SK-N-DZ (cell line): ENCODE measurements around the gene MRPS35. TPM values are rescaled to one million over a fixed set of nuclear protein-coding genes. Genes with fewer than 3 reads are reported as not detected.

Experiments used
- DNase-seq: peaks from one replicate; pipeline ENCODE4 v3.0.0-alpha.2; 2015; ENCODE audit warnings: low spot score
- polyA plus RNA-seq, 2 experiments: library from polyadenylated mRNA; depleted of rRNA; stranded (reverse); fragments of >200 nt; gene quantifications; 2 replicates each; pipeline ENCODE4 v1.2.3, GENCODE V29; 2014

Gene MRPS35
- 128 and 131 TPM in 2 replicates for polyA plus RNA-seq (2014; cell fraction: cytosol; rRNA removed)
- polyA plus RNA-seq (2014; cell fraction: nucleus; rRNA removed): 61.6 and 78.8 TPM in 2 replicates

GRCh38 chr12:27710592-27711316, at the start of gene MRPS35:
MRPS35 (plus strand) TSS chr12:27710832; CDS start chr12:27710844, 12 bp downstream.
- peak; percentile 90 for DNase-seq

DNA sequence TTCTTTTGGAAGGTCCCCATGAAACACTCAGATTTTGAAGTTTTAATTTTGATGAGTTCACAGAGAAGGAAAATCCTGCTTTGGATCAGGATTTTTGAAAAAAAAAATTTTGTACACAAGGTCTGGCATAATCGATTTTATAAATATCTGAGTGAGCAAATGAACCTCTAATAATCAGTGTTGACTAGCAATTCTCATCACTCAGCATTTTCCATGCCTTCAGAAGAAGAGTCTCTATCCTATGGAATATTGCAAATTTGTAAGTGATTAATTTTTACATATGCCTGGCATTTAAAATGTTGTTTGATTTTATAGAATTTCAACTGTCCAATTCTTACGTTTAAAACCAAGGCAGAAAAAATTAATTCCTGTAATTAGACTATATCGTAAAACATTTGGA, 44.9 kb upstream of the MRPS35 start:
- DNase-seq: no peak

DNA sequence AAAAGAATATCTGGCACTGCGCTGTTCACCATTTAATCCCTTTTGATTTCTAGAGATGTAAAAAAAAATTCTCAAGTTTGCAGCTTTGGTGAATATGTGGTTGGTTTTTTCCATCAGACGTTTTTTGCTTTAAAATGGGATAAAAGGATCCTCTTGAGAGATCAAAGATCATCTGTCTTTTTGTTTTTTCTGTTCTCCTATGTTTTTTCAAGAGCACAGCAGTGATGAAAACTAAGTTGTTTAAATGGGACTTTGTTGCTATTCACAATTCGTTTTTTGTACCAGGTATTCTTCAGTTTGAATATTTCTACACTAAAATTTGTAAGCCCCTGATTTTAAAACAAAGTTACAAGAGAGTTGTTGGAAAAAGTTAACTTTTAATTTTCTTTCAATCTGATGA, 44.1 kb upstream of the MRPS35 start:
- DNase-seq: no peak

DNA sequence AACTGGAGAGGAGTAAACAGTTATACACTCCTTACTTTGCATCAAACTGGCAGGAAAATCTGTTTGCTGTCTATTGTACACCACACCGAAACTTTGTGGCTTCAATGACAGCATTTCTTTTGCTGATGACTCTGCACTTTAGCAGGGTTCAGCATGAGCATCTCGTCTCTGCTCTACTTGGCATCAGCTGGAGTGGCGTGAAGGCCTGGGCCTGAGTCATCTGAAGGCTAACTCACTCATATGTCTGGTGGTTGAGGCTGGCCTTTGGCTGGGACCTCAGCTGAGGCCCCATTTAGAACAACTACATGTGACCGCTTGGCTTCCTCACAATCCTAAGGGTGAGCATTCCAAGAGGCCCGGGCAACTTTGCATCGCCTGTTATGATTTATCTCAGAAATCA, 43.1 kb upstream of the MRPS35 start:
- no peak for DNase-seq

DNA sequence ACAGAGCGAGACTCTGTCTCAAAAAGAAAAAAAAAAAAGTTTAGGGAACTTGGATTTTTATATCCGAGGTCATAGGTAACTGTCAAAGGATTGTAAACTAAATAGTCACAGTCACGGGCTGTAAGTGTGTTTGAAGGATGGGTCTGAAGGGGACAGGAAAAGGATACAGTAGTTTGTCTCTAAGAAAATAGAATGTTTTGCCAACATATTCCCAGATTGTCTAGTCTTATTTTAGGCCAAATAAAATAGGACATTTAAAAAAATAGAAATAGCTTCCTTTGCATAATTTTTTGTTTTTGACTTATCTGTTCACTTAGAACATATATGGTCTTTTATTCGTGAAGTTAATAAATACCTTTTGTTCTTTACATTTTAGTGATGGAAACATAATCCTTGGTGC, 38.6 kb upstream of the MRPS35 start:
- DNase-seq: no peak

DNA sequence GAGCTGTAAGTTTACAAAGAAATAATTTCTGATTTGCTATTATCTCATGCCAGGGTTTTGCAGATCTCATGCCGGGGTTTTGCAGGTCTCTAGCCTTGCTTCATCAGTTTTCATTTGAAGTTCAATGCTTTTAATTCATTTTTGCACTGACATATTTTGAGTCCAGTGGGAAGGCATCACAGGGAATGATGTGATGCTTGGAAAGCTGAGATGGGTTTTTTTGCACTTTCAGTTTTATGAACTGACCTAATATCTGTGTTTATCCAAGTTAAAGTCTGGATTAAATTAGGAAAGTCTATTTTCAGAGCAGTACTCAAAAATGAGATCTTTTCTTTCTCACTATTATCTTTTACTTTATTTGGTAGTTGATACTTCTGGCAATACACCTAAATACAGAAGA, 38.0 kb upstream of the MRPS35 start:
- no peak for DNase-seq

GRCh38 chr12:27673101-27673718, 37.4 kb upstream of the MRPS35 start:
- no peak for DNase-seq

- peak; percentile 27 for DNase-seq
Measured at GRCh38 chr12:27674989-27675388, 35.6 kb upstream of the MRPS35 start.

DNA sequence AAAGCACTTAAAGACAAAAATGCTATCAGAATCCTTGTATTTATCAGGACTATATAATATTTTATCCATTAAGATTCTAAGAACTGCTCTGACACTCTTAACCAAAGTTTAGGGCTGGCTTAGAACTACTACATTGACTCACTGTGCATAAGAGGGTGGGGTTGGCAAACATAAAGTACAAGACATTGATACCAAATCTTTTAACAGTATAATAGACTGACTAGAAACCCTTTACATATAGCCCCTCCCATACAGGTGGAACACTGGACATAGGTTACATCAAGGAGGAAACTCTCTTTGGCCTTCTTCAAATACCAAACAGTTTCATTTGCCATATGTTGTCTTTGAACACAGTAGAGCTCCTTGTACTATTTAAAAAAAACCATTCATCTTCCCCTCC, 30.0 kb upstream of the MRPS35 start:
- no peak for DNase-seq

DNA sequence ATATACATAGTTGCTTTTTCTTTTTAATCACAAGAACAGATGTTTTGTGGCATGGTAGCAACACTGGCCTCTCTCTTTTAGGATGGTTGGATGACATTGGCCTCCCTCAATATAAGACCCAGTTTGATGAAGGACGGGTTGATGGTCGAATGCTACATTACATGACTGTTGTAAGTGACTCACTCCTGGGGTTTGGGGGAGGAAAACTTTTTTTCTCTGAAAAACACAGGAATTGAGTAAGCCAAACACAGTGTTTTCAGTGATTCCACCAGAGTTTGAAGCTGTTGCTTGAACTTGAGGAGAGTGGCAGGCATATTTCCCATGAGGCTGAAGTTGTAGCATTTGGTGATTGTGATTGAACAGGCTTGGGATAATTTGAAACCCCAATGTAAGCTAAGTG, 28.1 kb upstream of the MRPS35 start:
- no peak for DNase-seq

DNA sequence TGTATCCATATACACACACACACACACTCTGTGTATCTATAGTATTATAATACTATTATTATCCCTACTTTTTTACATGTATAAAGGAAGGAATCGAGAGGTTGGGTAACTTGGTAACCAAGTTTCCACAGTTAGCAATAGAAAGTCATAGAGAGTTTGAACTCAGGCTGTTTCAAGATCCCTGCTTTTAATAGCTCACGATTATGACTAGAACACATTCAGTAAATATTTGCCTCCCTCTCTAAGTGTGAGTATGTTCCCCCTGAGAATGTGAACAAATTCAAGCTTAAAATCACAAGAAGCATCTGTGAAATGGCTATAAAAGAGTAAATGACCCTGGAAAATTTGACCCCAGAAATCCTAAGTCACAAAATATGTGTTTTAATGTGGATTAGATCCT, 25.4 kb upstream of the MRPS35 start:
- DNase-seq: no peak

GRCh38 chr12:27686147-27686546, 24.5 kb upstream of the MRPS35 start:
- DNase-seq: no peak

GRCh38 chr12:27688671-27689070, 22.0 kb upstream of the MRPS35 start:
- DNase-seq: no peak

GRCh38 chr12:27689558-27690180, 21.0 kb upstream of the MRPS35 start:
- no peak for DNase-seq

DNA sequence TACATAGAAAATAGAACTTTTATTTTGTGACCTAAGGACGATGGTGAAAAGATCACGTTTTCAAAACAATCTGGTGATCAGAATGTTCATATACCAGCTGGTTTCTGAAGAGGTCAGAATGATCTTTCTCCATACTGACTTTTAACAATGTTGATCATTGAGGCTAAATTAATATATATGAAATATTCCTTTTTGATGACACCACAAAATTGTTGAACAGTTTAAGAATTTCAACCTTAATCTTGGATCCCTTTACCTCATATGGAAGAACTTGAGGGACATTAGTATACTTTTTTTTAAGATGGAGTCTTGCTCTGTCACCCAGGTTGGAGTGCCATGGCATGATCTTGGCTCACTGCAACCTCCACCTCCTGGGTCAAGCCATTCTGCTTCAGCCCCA, 17.2 kb upstream of the MRPS35 start:
- no peak for DNase-seq

DNA sequence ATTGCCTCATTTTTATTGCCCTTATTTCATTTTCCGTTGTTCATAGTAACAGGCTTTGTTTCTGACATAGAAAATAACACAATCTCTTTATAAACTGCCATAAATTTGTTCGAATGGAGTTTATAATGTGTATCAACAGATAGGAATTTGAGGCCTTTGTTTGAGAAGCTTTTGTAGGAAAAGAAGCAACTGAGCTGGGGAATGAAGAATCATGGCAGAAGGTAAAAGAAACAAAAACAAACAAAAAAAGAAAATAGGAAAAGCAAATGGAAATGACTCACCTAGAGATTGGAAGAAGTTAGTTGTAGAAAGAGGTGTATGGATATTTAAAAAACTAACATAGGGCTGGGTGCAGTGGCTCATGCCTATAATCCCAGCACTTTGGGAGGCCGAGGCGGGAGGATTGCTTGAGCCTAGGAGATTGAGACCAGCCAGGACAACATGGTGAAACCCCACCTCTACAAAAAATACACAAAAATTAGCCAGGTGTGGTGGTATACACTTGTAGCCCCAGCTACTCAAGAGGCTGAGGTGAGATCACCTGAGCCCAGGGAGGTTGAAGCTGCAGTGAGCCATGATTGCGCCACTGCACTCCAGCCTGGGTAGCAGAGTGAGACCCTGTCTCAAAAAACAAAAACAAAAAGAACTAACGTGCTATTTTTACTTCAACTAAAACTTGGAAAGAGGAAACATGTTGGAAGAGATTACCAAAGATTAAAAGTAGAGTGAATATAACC, 14.9 kb upstream of the MRPS35 start:
- no peak for DNase-seq

GRCh38 chr12:27696293-27696652, 14.4 kb upstream of the MRPS35 start, which contains the start of gene REP15:
REP15 (plus strand) TSS chr12:27696447; CDS start chr12:27696563, 116 bp downstream.
- DNase-seq: no peak

DNA sequence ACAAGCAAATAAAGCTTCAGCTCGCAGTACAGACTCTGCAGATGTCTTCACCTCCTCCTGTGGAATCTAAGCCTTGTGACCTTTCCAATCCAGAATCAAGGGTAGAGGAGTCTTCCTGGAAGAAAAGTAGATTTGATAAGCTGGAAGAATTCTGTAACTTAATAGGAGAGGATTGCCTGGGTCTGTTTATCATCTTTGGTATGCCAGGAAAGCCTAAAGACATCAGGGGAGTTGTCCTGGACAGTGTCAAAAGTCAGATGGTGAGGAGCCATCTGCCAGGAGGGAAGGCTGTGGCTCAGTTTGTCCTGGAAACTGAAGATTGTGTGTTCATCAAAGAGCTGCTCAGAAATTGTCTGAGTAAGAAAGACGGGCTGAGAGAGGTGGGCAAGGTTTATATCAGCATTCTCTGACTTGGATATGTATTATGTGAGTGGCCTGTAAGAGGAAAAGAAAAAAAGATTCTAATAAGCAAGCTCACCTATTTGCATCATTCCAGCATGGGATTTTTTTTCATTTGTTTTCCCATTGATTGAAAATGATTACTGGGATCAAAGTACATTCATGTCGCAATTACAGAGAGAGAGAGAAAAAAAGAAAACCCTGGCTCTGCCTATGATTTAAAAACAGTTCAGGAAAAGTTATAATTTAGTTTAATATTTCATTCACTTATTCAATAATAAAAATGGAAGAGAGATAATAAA, 13.6 kb upstream of the MRPS35 start:
- peak; percentile 99 for DNase-seq

GRCh38 chr12:27703720-27704452, 6.7 kb upstream of the MRPS35 start:
- DNase-seq: peak; percentile 82

- peak; percentile 33 for DNase-seq
Measured at GRCh38 chr12:27705263-27705662, 5.4 kb upstream of the MRPS35 start.

- DNase-seq: no peak
Measured at GRCh38 chr12:27707216-27707615, 3.4 kb upstream of the MRPS35 start.
